ENCODE data around the gene BTBD10. TPM values are rescaled to one million over a fixed set of nuclear protein-coding genes. Genes with fewer than 3 reads are reported as not detected.
A peak's percentile ranks its signal among the peaks of the same experiment; 100 is the strongest.

BTBD10 gene
- total RNA-seq, 1 experiment from 2014 or later = 23.3 TPM

- H4K8ac ChIP-seq (replicated peaks; ENCODE audit: insufficient read length, low read depth, low read length) = no peak overlapping the region
- H3K14ac ChIP-seq (ENCODE audit: insufficient read depth, low read length) = no peak overlapping the region
- no peak overlapping the region for H2BK5ac ChIP-seq (ENCODE audit: insufficient read length, low read length)
- H3K27me3 ChIP-seq (ENCODE audit: insufficient read depth, low read length) = no peaks in the 10 kb centered on the region
- H3K79me1 ChIP-seq (ENCODE audit: insufficient read depth, low read depth, low read length, poor library complexity, severe bottlenecking) = no peaks in the 10 kb centered on the region
- H2BK120ac ChIP-seq (ENCODE audit: low read depth, low read length, poor library complexity, severe bottlenecking) = no peak overlapping the region
- H4K5ac ChIP-seq (ENCODE audit: insufficient read length, low read depth, low read length) = no peak overlapping the region
- H2AFZ ChIP-seq (ENCODE audit: low read length) = no peak overlapping the region
- H2BK15ac ChIP-seq (ENCODE audit: low read depth, low read length) = no peak overlapping the region
- H3K23ac ChIP-seq (ENCODE audit: insufficient read length, low read depth, low read length) = no peak overlapping the region
- no peaks in the 10 kb centered on the region for H3K9me3 ChIP-seq (ENCODE audit: control insufficient read depth, low read depth, low read length)
- WGBS (ENCODE audit: extremely low coverage, insufficient read length, low lambda C conversion rate) = no CpG with 5 or more reads among the region's 11 CpGs
- no peak overlapping the region for H3K4me2 ChIP-seq (ENCODE audit: insufficient read depth, insufficient read length, low read length)
- no peak for TF ChIP-seq CTCF (conservative IDR thresholded peaks at IDR 0.05)
- no peaks in the 10 kb centered on the region for H3K23me2 ChIP-seq (ENCODE audit: insufficient read length, low read depth, low read length, poor library complexity, severe bottlenecking)
- H3K79me2 ChIP-seq (ENCODE audit: insufficient read depth, low read length) = no peaks in the 10 kb centered on the region
- no peaks in the 10 kb centered on the region for H4K20me1 ChIP-seq (ENCODE audit: control insufficient read depth, insufficient read depth, insufficient read length)
- H3K18ac ChIP-seq (ENCODE audit: insufficient read length, low read depth, low read length) = no peak overlapping the region
- no peak overlapping the region for H4K91ac ChIP-seq (ENCODE audit: insufficient read length, low read depth, low read length)
- no peaks in the 10 kb centered on the region for H3K4me1 ChIP-seq (ENCODE audit: insufficient read depth, low read length)
- H2AK5ac ChIP-seq (ENCODE audit: insufficient read length, low read length) = no peak overlapping the region
- H3K4me3 Mint-ChIP-seq = no peak overlapping the region; a peak in 1 of 5 replicates
- no peak overlapping the region for H3K4ac ChIP-seq (ENCODE audit: low read depth, low read length)
- no peaks in the 10 kb centered on the region for H3K27me3 Mint-ChIP-seq (ENCODE audit: low read depth)
- no peak overlapping the region for H2BK12ac ChIP-seq (ENCODE audit: insufficient read length, low read depth, low read length)
- DNase-seq = no peak
- no peak overlapping the region for H3T11ph ChIP-seq (ENCODE audit: low read length)
- no peak overlapping the region for H3K27ac ChIP-seq (ENCODE audit: insufficient read length, low read depth, low read length)
- H3K4me1 Mint-ChIP-seq = peaks cover 9 to 18% of the 10 kb centered on the region in 2 experiments
- no peak overlapping the region for H2BK20ac ChIP-seq (ENCODE audit: low read depth, low read length, poor library complexity, severe bottlenecking)
- no peak overlapping the region for H3K56ac ChIP-seq (ENCODE audit: insufficient read length, low read depth, low read length)
- H3K36me3 Mint-ChIP-seq (ENCODE audit: insufficient read depth in 1 of 3, low read depth in 3 of 3) = no peaks in the 10 kb centered on the region
- H3K9me3 Mint-ChIP-seq = peaks cover 0 to 2% of the 10 kb centered on the region in 2 experiments; a peak in 2 of 5 replicates
- H3K9ac ChIP-seq (ENCODE audit: extremely low read depth, insufficient read length, low read length) = no peak overlapping the region
- peak overlapping the region in 2 of 3 experiments; percentile 42 to 77; a peak in 3 of 7 replicates for H3K27ac Mint-ChIP-seq
These were observed 123.5 kb downstream of the BTBD10 start for GRCh38 chr11:13339195-13340153.

Measured in H9 (cell line).